ENCODE results near the gene REC8. TPM values are rescaled to one million over a fixed set of nuclear protein-coding genes. Genes with fewer than 3 reads are reported as not detected.

Gene REC8
- total RNA-seq, 1 donor from 2014 or later, result 34.6 TPM

DNA sequence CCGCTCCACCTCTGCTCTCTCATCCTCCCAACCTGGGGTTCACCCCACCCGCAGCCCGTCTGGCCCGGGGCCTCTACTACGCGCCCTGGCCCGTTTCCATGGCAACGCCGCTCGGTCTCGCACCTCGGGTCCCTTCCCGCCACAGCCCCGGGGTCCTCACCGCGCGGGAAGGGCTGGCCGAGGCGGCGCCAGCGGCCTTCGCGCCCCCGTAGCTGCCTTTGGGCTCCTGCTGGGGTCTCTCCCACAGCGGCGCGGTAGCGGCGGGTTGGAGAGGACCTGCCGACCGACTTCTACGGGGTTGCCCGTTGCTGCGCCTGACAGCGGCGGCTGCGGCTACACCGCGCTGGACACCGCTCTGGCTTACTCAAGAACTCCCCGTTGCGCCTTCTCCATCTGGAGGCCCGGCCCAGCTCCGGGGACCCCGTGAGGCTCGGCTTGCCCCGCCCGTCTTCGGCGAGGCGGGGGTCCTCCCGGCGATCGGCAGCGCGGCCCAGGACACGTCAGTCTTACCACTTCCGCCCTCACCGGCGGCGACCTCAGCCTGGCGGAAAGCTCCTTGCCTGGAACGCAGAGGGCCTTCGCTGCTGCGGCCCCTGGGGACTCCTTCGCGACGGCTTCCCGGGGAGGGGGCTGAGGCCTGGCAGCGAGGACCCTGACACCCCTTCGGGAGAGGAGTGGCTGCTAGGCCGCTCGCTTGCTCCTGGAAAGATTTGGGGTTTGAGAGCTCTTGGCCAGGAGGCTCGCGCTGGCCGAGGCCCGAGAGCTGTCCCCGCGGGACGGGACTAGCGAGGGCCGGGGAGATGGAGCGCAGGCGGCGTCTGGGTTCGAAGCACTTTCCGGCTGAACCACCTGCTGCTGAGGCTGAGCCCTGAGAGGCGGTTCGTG, 23.5 kb downstream of the REC8 start, which contains the start of gene TM9SF1:
TM9SF1 (minus strand) TSS at position 256 of the 885 bp plus-strand sequence. CDS start 422 bp downstream, outside the sequence.
- Histone ChIP-seq H3K27ac (peak within 1 kb of the TSS; percentile 90), H3K9ac (peak within 1 kb of the TSS; percentile 70), H2AFZ (replicated peaks) (peak within 1 kb of the TSS; percentile 87), H3F3A (ENCODE audit: low read depth) (peaks cover 27% of the 10 kb centered on the region), H3K79me2 (ENCODE audit: low read depth) (peaks cover 14% of the 10 kb centered on the region), H3K4me1 (peaks cover 6% of the 10 kb centered on the region), H3K9me3 (ENCODE audit: low read depth) (no peaks in the 10 kb centered on the region), H3K4me3 (peak within 1 kb of the TSS; percentile 81), H3K4me2 (peak within 1 kb of the TSS; percentile 92), H3K36me3 (no peaks in the 10 kb centered on the region), H3K27me3 (no peaks in the 10 kb centered on the region), H4K20me1 (ENCODE audit: low read depth) (no peaks in the 10 kb centered on the region)
- DNase-seq (ENCODE audit: low spot score), result peak; percentile 92
- H3K36me3 Mint-ChIP-seq, result peaks cover 22% of the 10 kb centered on the region
- TF ChIP-seq EZH2 (IDR thresholded peaks at IDR 0.05) (no peak), EZH2phosphoT487 (IDR thresholded peaks at IDR 0.05) (no peak)
- TF ChIP-seq, protein P1, sequence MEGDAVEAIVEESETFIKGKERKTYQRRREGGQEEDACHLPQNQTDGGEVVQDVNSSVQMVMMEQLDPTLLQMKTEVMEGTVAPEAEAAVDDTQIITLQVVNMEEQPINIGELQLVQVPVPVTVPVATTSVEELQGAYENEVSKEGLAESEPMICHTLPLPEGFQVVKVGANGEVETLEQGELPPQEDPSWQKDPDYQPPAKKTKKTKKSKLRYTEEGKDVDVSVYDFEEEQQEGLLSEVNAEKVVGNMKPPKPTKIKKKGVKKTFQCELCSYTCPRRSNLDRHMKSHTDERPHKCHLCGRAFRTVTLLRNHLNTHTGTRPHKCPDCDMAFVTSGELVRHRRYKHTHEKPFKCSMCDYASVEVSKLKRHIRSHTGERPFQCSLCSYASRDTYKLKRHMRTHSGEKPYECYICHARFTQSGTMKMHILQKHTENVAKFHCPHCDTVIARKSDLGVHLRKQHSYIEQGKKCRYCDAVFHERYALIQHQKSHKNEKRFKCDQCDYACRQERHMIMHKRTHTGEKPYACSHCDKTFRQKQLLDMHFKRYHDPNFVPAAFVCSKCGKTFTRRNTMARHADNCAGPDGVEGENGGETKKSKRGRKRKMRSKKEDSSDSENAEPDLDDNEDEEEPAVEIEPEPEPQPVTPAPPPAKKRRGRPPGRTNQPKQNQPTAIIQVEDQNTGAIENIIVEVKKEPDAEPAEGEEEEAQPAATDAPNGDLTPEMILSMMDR (IDR thresholded peaks at IDR 0.05), result no peak
- peaks cover 21% of the 10 kb centered on the region for H3K4me1 Mint-ChIP-seq
- H3K27me3 Mint-ChIP-seq (ENCODE audit: insufficient read depth, low read depth), result peaks cover 8% of the 10 kb centered on the region
- no peaks in the 10 kb centered on the region for H3K9me3 Mint-ChIP-seq
- H3K27ac Mint-ChIP-seq, result peak within 1 kb of the TSS; percentile 99
- H3K4me3 Mint-ChIP-seq, result peak within 1 kb of the TSS; percentile 98

DNA sequence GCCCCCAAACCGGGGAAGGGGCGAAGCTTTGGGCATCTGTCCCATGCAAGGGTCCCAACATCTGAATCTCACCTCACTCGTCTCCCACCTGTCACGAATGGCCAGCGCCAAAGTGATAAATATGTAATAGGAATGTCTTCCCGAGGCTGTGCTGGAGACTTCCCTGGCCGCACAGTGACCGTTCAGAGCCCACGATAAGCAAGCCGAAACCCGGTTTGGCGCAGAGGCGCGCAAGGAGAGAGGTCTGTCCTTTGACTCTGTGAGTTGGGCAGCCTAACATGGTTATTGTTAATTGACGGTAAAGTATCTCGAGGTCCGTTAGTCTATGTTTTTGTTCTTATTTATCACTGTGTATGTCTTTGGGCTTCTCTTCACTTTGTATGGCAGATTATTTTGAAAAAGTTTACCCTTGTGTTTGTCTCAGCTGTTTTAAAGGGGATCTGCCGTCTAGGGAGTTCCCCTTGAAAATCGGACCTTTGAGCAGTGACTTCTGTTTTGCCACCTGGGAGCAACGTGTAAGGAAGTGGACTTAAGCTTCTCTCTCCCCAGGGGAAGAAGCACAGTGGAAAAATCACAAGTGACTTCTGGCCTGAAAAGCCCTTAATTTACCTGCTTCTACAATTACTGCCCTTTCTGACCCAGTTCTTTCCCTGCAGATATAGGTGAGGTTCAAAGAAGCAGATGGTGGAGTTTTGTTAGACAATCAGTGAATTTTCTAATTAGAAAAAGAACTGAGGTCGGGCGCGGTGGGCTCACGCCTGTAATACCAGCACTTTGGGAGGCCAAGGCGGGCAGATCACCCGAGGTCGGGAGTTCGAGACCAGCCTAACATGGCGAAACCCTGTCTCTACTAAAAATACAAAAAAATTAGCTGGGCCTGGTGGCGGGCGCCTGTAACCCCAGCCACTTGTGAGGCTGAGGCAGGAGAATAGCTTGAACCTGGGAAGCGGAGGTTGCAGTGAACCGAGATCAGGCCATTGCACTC, 24.5 kb downstream of the REC8 start:
- peak overlapping the region; percentile 70 for H3K9ac ChIP-seq
- Mint-ChIP-seq H3K36me3 (peaks cover 20% of the 10 kb centered on the region), H3K4me3 (peak overlapping the region; percentile 98), H3K27ac (peak overlapping the region; percentile 99), H3K27me3 (ENCODE audit: insufficient read depth, low read depth) (peaks cover 8% of the 10 kb centered on the region), H3K9me3 (no peaks in the 10 kb centered on the region), H3K4me1 (peaks cover 21% of the 10 kb centered on the region)
- no peaks in the 10 kb centered on the region for H4K20me1 ChIP-seq (ENCODE audit: low read depth)
- H3K4me1 ChIP-seq, result peaks cover 6% of the 10 kb centered on the region
- peak; percentile 43 for DNase-seq (ENCODE audit: low spot score)
- H2AFZ ChIP-seq (replicated peaks), result peak overlapping the region; percentile 87
- peaks cover 27% of the 10 kb centered on the region for H3F3A ChIP-seq (ENCODE audit: low read depth)
- no peaks in the 10 kb centered on the region for H3K36me3 ChIP-seq
- peak overlapping the region; percentile 81 for H3K4me3 ChIP-seq
- TF ChIP-seq, protein P1 (IDR thresholded peaks at IDR 0.05), result no peak
- TF ChIP-seq EZH2 (IDR thresholded peaks at IDR 0.05) (no peak), EZH2phosphoT487 (IDR thresholded peaks at IDR 0.05) (no peak)
- H3K9me3 ChIP-seq (ENCODE audit: low read depth), result no peaks in the 10 kb centered on the region
- H3K27ac ChIP-seq, result peak overlapping the region; percentile 90
- H3K4me2 ChIP-seq, result peak overlapping the region; percentile 92
- no peaks in the 10 kb centered on the region for H3K27me3 ChIP-seq
- H3K79me2 ChIP-seq (ENCODE audit: low read depth), result peaks cover 14% of the 10 kb centered on the region

DNA sequence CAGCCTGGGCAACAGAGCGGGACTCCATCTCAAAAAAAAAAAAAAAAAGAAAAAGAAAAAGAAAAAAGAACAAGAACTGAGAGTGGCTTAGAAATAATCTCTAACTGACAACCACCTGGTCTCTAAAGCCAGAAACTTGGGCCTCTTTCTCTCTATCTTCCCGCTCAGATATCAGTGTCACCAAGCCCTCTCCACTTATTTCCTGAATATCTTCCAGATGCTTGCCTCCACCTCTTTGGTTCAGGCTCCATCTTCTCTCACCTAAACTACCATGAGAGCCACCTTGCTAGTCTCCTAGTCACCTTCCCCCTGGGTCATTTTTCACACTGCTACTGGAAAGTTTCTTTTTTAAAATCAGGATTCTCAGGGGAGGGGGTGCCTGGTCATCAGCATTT, 25.2 kb downstream of the REC8 start:
- no peak overlapping the region for H3K27ac ChIP-seq
- Mint-ChIP-seq H3K27ac (no peak overlapping the region), H3K27me3 (ENCODE audit: insufficient read depth, low read depth) (peaks cover 8% of the 10 kb centered on the region), H3K4me3 (peak overlapping the region; percentile 98), H3K4me1 (peaks cover 21% of the 10 kb centered on the region), H3K9me3 (no peaks in the 10 kb centered on the region), H3K36me3 (peaks cover 21% of the 10 kb centered on the region)
- peaks cover 27% of the 10 kb centered on the region for H3F3A ChIP-seq (ENCODE audit: low read depth)
- H3K9me3 ChIP-seq (ENCODE audit: low read depth), result no peaks in the 10 kb centered on the region
- H3K9ac ChIP-seq, result no peak overlapping the region
- DNase-seq (ENCODE audit: low spot score), result no peak
- H3K36me3 ChIP-seq, result peaks cover under 1% of the 10 kb centered on the region
- H4K20me1 ChIP-seq (ENCODE audit: low read depth), result no peaks in the 10 kb centered on the region
- TF ChIP-seq EZH2phosphoT487 (IDR thresholded peaks at IDR 0.05) (no peak), EZH2 (IDR thresholded peaks at IDR 0.05) (no peak)
- TF ChIP-seq, protein P1 (IDR thresholded peaks at IDR 0.05), result no peak
- H3K79me2 ChIP-seq (ENCODE audit: low read depth), result peaks cover 14% of the 10 kb centered on the region
- H3K27me3 ChIP-seq, result no peaks in the 10 kb centered on the region
- H3K4me2 ChIP-seq, result peak overlapping the region; percentile 92
- no peak overlapping the region for H3K4me3 ChIP-seq
- H3K4me1 ChIP-seq, result peaks cover 6% of the 10 kb centered on the region
- H2AFZ ChIP-seq (replicated peaks), result no peak overlapping the region

All from neural progenitor cell (in vitro differentiated cells).